Ishikawa (cell line): ENCODE data around the gene TBC1D22B.

Experiments
- CEBPB ChIP-seq: IDR thresholded peaks from 2 replicates; pipeline ENCODE4 v1.6.1; 2012
- CREB1 ChIP-seq: IDR thresholded peaks from 2 replicates; pipeline ENCODE4 v1.6.1; 2012; ENCODE audit warnings: low read depth
- EP300 ChIP-seq: IDR thresholded peaks from 2 replicates; pipeline ENCODE4 v1.6.1; 2012; ENCODE audit warnings: borderline replicate concordance
- FOXM1 ChIP-seq: IDR thresholded peaks from 2 replicates; pipeline ENCODE4 v1.6.1; 2012; ENCODE audit warnings: low read depth, borderline replicate concordance
- RAD21 ChIP-seq: IDR thresholded peaks from 2 replicates; pipeline ENCODE4 v1.6.1; 2012; ENCODE audit warnings: low read depth
- TAF1 ChIP-seq: IDR thresholded peaks from 2 replicates; pipeline ENCODE4 v1.6.1; 2012; ENCODE audit warnings: low read depth, mild to moderate bottlenecking
- TEAD4 ChIP-seq: IDR thresholded peaks from 2 replicates; pipeline ENCODE4 v1.6.1; 2012
- ZBTB7A ChIP-seq: IDR thresholded peaks from 2 replicates; pipeline ENCODE4 v1.6.1; 2012; ENCODE audit warnings: low read depth
- TF ChIP-seq, protein P1 (sequence below): IDR thresholded peaks from 2 replicates; pipeline ENCODE4 v1.6.1; 2012; ENCODE audit warnings: low read depth, mild to moderate bottlenecking

DNA sequence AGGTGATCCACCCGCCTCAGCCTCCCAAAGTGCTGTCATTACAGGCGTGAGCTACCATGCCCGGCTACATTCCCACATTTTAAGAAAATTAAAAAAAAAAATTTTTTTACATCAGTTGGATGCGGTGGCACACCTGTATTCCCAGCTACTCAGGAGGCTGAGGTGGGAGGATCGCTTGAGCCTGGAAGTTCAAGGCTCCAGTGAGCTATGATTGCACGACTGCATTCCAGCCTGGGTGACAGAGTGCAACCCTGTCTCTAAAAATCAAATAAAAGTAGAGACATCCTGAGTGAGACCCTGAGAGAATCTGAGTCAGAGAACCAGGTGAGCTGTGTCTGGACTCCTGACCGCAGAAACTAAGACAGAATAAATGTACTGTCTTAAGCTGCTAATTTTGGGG lies 48.8 kb upstream of the TBC1D22B start:
- TF ChIP-seq TEAD4 (no peak), EP300 (no peak), TAF1 (no peak), FOXM1 (no peak), ZBTB7A (no peak), RAD21 (no peak), CREB1 (no peak), CEBPB (no peak)
- TF ChIP-seq, protein P1, sequence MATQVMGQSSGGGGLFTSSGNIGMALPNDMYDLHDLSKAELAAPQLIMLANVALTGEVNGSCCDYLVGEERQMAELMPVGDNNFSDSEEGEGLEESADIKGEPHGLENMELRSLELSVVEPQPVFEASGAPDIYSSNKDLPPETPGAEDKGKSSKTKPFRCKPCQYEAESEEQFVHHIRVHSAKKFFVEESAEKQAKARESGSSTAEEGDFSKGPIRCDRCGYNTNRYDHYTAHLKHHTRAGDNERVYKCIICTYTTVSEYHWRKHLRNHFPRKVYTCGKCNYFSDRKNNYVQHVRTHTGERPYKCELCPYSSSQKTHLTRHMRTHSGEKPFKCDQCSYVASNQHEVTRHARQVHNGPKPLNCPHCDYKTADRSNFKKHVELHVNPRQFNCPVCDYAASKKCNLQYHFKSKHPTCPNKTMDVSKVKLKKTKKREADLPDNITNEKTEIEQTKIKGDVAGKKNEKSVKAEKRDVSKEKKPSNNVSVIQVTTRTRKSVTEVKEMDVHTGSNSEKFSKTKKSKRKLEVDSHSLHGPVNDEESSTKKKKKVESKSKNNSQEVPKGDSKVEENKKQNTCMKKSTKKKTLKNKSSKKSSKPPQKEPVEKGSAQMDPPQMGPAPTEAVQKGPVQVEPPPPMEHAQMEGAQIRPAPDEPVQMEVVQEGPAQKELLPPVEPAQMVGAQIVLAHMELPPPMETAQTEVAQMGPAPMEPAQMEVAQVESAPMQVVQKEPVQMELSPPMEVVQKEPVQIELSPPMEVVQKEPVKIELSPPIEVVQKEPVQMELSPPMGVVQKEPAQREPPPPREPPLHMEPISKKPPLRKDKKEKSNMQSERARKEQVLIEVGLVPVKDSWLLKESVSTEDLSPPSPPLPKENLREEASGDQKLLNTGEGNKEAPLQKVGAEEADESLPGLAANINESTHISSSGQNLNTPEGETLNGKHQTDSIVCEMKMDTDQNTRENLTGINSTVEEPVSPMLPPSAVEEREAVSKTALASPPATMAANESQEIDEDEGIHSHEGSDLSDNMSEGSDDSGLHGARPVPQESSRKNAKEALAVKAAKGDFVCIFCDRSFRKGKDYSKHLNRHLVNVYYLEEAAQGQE = no peak
